DMS 273 treated with DMSO at 0.1 percent for 48 hours (cell line): ENCODE data around the gene UCP3.

ENCODE experiments used
- DNase-seq: peaks from one replicate; lab custom pipeline; 2025; lab: John Stamatoyannopoulos, UW

The UCP3 gene

DNA sequence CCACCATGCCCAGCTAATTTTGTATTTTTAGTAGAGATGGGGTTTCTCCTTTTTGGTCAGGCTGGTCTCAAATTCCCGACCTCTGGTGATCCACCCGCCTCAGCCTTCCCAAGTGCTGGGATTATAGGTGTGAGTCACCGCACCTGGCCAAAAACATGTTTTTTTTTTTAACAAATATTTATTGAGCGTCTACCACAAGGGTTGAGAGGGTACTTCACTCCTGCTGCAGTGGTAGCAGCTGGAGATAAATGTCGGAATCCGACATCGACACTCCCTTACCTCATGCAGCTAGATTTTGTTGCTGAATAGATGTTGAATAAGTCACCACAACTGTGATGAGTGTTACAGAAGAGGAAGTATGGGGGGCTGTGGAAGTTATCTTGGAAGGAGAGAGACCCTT, 57.1 kb downstream of the UCP3 start:
- DNase-seq: no peak

DNA sequence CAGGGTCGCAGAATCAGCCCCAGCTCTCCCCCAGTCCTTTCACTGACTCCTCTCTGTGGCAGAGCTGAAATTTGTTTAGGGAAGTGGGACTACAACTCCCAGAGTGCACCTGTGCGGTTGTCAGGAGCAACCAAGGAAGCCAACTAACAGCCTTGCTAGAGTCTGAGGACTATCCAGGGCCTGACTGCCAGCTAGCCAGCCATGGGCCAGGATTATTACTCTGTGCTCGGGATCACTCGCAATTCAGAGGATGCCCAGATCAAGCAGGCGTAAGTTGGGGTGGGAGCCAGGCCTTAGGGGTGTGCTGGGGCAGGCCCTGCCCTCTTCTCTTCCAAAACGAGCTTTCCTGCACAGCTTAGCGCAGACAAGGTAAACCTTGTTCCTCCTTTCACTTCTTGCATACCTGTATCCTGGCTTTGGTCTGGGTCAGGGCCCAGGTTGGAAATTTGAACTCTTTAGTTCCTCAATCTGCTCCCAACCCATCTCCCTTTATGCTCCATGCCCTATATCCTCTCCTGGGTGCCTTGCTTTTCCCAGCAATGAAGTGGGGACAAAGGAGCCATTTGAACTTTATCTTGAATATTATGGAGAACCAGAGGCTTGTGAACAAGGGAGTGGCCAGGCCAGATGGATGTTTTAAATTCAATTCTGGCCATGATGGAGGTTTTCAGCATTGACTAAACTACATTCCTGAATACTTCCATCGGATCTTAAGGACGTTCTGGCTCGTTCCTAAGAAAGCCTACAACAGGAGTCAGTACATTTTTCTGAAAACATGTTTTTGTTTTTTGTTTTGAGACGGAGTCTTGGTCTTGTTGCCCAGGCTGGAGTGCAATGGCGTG, 57.8 kb downstream of the UCP3 start, which contains the start of gene DNAJB13:
DNAJB13 (plus strand) TSS at position 158 of the 842 bp plus-strand sequence; CDS start at position 202, 44 bp downstream.
- peak; percentile 21 for DNase-seq
